HG03565 (cell line): ENCODE data around the gene FHOD1.

Source experiments
- ATAC-seq: cut with Tn5 transposase; IDR thresholded peaks from one replicate; pipeline ENCODE4 v1.9.1; 2021; ENCODE audit warnings: mild to moderate bottlenecking, moderate library complexity; ENCODE audit not compliant: unreplicated experiment

FHOD1 gene

DNA sequence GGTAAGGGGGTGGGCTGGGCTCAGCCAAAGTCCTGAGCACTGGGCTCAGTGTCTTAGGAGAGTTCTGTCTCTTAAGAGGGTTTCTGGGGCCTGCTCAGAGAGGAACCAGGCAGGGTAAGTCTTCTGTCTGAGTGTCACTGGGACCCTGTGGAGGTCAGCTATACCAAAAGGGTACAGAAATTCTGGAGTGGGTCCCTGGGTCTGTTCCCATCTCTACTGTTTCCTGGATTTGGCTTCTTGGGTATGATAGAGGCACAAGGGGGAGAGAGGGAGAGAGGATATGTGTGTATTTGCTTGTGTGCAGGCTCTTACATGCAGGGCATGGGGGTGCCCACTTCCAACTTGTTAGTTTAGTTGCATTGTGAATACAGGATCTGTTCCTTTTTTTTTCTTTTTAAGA, 53.7 kb downstream of the FHOD1 start:
- no peak for ATAC-seq

DNA sequence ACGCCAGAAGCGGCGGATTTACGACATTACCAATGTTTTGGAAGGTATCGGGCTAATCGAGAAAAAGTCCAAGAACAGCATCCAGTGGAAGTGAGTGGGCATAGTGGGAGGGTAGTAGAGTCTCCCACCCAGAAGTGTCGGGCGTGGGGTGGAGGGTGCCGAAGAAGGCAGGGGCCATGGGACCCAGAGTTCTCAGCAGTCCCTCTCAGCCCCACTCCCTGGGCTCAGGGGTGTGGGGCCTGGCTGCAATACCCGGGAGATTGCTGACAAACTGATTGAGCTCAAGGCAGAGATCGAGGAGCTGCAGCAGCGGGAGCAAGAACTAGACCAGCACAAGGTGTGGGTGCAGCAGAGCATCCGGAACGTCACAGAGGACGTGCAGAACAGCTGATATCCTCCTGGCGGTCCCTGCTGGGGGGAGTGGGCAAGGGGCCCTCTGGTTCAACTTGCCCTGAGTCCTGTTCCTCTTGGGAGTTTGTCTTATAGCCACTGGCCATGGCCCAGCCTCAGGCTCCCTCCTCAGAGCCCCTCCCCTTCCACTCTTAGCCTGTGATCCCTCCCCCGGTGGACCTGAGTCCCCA, 54.4 kb downstream of the FHOD1 start:
- ATAC-seq: no peak

DNA sequence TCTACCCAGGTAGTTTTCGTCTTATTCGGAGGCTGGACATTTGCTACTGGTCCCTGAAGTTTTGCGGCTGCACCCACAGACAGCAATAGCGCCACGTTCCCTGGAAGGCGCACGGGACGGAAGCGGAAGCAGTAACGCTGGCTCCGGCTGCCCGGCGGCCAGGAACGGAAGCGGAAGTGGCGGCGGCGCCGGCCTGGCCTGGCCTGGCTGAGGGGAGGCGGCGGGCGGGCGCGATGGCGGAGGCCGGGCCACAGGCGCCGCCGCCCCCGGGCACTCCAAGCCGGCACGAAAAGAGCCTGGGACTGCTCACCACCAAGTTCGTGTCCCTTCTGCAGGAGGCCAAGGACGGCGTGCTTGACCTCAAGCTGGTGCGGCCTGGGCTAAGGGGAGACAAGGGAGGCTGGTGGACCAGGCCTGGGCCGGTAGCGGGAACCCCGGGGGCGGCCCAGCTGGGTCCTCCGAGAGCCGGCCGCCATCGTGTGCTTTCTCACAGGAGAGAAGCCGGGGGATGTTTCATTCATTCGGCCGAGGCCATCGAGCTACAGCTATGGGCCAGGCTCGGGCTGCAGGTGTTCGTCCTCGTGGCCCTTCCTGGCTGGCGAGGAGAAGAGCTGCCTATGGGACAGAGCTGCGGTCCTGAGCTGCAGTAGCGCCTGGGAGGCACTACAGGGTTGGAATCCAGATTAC, 55.1 kb downstream of the FHOD1 start, which contains the start of gene E2F4:
Gene E2F4, plus strand, starts transcription at position 161 of the 687 bp plus-strand sequence. Its CDS starts 73 bp downstream, at position 234.
- ATAC-seq: peak; percentile 76

DNA sequence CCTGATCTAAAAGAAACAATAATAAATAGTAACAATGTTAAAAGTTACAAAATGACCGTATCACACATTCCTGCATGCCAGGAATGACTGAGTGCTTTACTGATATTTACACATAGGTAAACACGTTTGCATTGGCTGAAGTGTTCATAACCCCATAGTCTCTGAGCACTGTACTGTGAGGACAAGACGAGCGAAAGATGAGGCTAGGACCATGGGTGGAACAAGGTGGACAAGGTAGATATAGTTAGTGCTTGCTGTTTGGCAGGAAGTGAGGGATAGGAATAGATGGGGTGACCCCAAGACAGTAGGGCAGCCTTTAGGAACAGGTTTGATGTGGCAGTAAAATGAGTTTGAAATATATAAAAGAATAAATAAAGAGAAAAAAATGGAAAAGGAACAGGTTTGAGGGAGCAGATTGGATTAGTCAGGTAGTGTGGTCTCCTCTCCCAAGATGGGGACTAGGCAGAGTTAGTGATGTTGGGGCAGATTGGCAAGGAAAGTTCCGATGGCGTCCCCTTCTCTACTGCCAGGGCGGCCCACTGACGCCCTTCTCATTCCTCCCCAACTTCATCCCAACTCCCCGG, 55.8 kb downstream of the FHOD1 start:
- ATAC-seq: no peak

DNA sequence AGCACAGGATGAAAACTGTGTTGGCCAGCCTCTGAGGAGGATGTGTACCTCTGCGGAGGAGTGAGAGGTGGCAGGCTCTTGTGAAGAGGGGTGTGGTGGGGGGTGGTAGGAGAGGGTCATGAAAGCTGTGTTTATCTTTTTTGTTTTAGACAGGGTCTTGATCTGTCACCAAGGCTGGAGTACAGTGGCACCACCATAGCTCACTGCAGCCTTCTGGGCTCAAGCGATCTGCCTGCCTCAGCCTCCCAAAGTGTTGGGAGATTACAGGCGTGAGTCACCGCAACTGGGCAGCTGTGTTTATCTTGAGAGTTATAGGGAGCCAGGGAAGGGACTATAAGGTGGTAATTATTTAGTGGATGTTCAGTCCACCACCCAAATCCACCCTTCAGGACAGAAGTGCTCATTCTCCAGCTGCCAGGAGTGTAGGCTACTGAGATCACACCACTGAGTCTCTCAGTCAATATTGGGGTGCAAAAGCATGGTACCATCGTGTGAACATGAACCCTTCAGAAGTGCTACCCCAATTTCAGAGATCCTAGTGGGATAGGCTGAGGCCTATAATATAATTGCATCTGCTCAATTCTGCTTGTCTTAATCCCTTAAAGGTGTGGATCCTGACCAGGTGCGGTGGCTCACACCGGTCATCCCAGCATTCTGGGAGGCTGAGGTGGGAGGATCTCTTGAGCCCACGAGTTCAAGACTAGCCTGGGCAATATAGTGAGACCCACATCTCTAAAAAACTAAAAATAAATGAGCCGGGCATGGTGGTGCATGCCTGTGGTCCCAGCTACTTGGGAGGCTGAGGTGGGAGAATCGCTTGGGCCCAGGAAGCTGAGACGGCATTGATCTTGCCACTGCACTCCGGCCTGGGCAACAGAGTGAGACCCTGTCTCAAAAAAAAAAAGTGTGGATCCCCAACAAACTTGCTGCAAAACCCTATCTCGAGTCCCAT, 56.6 kb downstream of the FHOD1 start:
- no peak for ATAC-seq

DNA sequence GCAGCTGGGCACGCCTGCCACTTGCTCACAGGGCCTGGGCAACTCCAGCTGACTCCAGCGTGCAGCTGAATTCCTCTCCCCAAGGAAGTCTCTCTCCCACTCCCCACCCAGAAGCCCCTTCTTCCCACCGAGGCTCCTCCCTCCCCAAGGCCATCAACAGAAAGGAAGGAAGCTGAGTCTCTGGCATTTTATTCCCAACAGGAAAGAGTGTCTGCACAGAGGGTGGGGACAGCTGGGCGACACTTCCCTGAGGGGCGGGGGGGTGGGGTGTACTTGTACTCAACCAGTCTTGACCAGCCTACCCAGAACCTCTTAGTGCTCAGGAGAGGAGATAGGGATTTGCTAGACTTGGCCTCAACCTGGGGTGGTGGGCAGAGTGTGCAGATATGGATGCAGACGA, 57.2 kb downstream of the FHOD1 start, which contains the start of gene EXOC3L1:
Gene EXOC3L1, minus strand, starts transcription at position 96 of the 400 bp plus-strand sequence. CDS start 460 bp downstream, outside the sequence.
- ATAC-seq: no peak

DNA sequence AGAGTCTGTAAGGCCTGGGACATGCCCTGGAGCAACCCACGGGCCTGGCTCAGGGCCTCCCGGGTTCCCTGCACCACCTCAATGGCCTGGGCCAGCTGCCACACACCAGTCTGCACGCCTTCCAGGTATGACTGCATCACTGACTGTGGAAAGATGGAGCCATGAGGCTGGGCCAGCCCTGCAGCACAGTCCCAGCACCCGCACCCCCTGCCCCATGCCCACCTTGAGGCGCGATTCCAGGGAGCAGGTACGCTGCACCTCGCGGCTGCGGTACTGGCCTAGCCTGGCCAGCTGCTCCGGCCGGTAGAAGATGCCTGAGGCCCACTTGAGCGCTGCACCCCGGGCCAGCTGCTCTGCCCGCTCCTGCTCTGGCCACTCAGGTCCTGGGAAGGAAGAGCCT, 58.5 kb downstream of the FHOD1 start:
- ATAC-seq: no peak

DNA sequence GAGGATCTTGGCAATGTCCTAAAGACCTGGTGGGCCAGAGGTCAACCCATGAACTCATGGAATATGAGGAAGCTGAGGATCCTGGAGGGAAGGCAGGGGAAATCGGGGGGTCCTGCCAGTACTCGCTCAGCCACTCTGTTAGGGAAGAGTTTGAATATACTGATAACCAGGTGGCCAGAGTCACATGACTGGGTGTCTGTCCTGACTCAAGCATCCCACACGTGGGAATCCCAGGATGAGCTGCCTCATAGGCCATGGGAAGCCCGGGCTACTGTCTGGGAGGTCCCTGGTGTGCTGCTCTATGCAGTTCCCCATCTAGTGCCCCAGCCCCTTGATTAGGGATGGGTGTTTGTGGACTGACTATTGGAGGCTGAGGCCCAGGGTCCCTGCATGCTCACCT, 59.0 kb downstream of the FHOD1 start:
- ATAC-seq: no peak

DNA sequence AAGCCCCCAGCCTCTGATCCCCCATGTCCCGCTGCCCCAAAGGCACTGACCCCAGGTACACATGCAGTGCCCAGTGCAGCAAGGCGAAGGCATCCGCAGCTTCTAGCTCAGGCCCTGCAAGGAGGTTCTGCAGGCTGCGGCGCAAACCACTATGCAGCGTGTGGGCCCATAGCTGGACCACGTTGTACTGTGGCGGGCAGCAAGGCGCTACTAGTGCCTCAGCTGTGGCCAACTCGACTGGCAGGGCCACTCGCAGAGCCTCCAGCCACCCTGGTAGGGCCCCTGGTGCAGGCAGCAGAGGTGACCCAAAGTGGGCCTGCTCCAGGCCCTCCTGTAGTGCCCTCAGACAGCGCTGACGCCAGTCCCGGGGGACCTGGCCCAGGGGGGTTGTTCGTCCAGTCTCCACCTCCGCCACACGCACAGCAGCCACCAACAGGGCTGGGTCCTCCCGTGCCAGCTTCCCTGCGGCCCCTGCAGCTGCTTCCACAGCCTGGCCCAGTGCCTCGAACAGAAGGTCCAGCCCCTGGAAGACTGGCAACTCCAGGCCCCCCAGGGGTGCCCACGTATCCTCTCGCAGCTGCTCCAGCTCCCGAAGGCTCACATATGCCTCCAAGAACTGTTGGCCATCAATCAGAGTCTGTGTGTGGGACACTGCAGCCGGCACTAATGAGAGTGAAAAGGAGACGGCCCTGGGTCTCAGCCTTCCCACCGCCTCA, 59.9 kb downstream of the FHOD1 start:
- ATAC-seq: no peak

DNA sequence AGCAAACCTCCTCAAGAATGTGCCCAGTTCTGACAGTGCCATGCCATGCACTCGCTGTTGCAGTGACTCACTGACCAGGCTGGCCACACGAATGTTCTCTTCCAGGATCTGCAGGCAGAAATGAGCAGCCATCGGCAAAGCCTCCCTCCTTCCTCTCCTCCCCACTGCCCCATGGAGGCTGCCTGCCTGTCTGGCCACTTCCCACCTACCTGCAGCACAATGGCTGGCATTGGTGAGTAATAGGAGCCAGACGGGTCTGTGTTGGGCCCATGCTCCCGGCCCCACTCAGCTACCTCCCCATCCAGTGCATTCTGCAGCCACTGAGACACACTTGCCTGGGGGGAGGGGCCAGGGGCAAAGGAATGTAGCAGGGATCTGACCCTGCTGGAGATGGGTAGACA, 60.7 kb downstream of the FHOD1 start:
- ATAC-seq: no peak

DNA sequence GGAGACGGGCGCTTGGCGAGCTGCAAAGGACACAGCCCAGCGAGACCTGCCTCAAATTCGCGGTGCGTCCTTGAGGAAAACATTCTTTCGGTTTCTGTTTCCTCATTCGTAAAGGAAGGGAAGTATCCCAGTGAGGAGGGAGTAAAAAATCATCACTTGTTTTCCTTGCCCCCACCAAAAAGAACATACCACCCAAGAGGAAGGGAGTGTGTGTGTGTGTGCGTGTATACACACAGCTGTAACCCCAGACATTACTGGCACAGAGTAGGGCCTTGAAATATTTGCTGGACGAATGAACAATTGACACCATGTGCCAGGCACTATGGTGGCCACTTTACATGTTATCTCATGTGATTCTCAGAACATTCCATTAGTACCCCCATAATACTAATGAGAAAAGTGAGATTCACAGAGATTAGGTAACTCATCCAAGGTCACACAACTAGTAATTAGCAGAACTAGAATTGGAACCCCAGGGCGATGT, 61.6 kb downstream of the FHOD1 start:
- ATAC-seq: no peak

DNA sequence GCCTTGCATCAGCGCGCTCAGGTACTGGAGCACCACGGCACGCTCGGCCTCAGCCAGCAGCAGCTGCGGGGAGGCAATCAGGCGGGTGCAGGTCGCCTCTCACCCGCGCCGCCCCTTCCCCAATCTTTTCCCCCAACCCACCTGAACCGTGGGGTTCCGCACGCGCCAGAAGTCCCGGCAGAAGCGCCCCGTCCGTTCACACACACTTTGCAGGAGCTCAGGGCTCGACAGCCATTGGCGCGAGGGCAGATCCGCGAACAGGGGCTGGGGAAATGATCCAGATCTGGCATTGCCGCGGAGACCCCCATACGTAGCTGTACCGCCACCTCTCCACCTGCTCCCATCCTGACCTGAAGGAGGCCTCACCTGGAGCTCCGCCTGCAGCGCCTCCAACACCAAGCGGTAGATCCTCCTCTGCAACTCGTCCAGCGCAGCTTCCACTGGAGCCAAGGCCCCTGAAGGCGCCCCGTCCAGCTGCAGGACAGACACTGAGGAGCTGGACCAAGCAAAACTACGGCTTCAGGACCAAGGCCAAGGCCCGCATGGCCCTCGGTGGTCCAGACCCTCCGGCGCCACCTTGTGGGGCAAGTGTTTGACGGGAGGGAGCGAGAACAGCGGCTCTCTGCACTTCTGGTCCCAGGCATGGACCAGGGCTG, 62.2 kb downstream of the FHOD1 start:
- ATAC-seq: no peak

DNA sequence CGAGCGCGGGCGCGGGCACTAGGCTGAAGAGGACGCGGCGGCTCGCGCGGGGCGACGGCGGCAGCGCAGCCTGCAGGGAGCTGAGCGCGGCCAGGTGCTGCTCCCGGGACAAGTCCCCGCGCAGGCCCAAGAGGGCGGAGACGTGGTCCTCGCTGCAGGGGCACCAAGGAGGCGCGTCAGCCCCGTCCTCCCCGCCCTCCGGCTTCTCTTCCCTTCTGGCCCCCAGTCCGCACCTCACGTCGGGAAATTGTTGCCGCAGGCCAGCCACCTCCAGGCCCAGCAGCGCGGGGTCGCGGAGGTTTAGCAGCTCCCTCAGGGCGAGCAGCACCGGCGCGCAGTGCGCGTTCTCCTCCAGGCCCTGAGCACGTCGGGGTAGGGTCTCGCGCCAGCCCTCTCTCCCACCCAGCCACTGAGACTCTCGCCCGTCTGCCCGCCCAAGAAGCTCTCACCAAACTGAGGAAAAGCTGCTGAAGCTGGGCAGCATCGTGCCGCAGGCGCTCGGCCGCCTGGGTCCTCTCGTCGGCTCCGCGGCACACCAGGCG, 62.8 kb downstream of the FHOD1 start:
- ATAC-seq: no peak

DNA sequence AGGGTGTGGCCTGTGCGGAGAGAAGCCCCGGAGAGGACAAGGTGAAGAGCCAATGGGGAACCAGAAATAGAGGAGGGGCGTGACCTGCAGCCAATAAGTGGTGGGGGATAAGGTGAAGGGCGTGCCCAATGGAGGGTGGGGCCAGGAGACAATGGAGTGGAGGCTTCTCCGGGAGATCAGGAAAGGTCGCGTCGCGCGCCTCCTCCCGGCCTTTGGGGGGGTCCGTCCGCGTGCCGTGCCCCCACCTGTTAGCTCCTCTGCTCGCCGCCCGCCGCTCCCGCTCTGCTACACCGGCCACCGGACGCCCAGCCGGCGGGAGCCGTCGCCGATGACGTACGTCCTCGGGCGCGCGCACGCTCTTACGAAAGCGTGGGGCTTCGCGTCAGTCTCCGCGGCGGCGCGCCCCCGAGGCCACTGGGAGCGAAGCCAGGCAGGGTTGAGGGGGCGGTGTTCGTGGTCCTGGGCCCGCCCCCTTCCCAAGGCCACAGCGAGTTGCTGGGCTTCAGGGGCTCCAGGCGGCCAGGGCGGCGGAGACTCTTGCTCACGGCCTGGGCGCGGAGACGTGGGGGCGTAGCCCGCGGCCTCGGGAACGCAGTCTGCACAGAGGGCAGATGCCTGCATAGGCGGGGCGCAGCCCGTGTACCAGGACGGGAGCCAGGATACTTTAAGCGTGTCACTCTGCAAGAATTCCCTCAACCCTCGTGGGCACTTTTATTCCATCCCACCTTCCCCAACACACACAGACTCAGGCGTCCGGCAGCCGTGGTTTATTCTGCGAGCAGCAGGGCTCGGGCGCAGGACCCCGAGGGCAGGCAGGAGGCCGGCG, 63.4 kb downstream of the FHOD1 start, which contains the start of gene MATCAP1:
Gene MATCAP1, minus strand, starts transcription at position 337 of the 826 bp plus-strand sequence. CDS start 3,353 bp downstream, outside the sequence.
- ATAC-seq: peak; percentile 76

DNA sequence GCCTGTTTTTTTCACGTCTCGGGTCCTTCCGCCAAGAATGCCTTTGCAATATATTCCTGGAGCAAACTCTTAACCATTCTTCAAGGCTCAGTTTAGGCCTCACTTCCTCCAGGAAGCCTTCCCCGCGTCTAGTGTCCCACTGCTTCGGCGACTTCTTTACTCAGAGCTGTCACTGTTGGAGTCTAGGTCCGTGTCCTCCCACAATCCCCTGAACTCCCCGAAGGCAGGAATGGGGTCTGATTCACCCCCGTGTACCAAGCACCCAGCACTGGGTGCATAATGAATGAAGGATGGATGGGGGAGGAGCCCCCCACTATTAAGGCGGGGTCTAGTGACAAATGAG, 64.0 kb downstream of the FHOD1 start:
- ATAC-seq: no peak

DNA sequence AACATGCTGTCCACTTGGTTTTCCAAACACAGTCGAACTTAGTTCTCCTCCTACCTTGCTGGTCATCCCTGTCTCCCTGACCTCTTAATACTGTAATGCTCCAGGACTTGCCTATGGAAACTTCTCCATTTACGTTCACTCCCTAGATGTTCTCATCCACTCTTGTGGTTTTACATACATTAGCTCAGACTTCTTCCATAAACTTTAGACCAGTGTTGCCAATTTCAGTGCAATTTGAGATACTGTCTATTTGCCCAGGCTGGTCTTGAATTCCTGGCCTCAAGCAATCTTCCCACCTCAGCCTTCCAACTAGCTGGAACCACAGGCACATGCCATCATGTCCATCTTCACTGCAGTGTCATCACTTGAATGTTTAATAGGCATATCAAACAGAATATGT, 65.0 kb downstream of the FHOD1 start:
- ATAC-seq: no peak

DNA sequence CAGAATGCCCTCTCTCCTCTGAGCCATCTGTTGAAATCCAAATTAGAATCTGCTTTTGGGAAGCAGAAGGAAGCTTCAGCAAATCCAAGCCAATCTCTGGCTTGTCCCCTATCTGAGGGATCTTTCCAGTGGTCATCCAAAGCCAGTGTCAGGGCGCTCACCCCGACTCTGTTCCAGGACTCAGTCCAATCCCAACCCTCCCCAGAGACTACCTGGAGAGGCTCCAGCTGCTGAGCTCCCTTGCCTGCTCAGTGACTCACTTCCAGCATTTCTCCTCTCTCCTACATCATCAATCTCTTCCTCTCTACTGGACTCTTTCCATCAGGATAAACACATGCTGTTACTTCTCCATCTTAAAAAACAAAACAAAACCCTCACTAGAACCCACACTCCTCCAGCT, 65.9 kb downstream of the FHOD1 start:
- ATAC-seq: no peak

DNA sequence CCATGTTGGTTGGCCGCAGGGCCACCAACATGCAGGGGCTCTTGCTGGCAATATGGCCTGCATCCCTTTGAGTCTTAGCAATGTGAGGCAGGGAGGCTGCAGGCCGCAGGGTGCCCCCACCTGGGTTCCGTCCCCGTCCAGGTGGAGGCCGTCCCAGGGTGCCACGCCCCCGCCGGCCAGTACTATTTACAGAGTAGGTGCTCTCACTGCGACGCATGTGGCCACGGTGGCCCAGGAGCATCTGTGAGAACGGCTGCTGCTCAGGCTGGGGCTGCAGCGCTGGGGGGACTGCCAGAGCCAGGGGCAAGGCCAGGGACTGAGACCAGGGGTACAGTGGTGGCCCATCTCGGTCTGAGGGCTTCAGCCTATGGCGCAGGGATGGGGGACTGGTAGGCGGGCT, 67.1 kb downstream of the FHOD1 start:
- no peak for ATAC-seq
